SK-N-MC (cell line): ENCODE measurements around the gene IFT43.

Experiments used
- DNase-seq: peaks from one replicate; pipeline ENCODE4 v3.0.0-alpha.2; 2011; ENCODE audit warnings: low read depth, low spot score
- H3K27ac ChIP-seq: fragments of 200-600 bp; sonication (generic); 2 replicates; pipeline ENCODE4 v1.5.1; 2016; ENCODE audit warnings: mixed run types
- H3K36me3 ChIP-seq: fragments of 200-600 bp; sonication (generic); 2 replicates; pipeline ENCODE4 v1.6.1; 2017; ENCODE audit warnings: antibody characterized with exemption, low read length, mixed read lengths; ENCODE audit not compliant: insufficient read depth
- H3K4me3 ChIP-seq: fragments of 200-600 bp; sonication (generic); 2 replicates; pipeline ENCODE4 v1.5.1; 2016
- H3K9ac ChIP-seq: fragments of 200-600 bp; sonication (generic); 2 replicates; pipeline ENCODE4 v1.8.0; 2017; ENCODE audit warnings: mixed run types, mixed read lengths; ENCODE audit not compliant: insufficient read length
- H3K9me3 ChIP-seq: fragments of 200-600 bp; sonication (generic); 2 replicates; pipeline ENCODE4 v1.6.1; 2017; ENCODE audit warnings: low read depth, mild to moderate bottlenecking, antibody characterized with exemption, low read length, moderate library complexity, mixed read lengths
- EZH2 ChIP-seq: fragments of 200-600 bp; sonication (generic); IDR thresholded peaks from one replicate; pipeline ENCODE4 v1.6.1; 2017; ENCODE audit warnings: antibody characterized with exemption
- FOXP2 ChIP-seq: optimal IDR thresholded peaks from 2 replicates; pipeline ENCODE3; 2011; ENCODE audit warnings: mild to moderate bottlenecking, moderate library complexity; ENCODE audit not compliant: insufficient read depth; ENCODE audit errors: extremely low read length, control extremely low read depth
- POLR2AphosphoS5 ChIP-seq: IDR thresholded peaks from 2 replicates; pipeline ENCODE4 v1.6.1; 2012; ENCODE audit warnings: mild to moderate bottlenecking, low read depth, low read length, borderline replicate concordance

Gene IFT43

GRCh38 chr14:76056128-76056527 is 70.6 kb downstream of the IFT43 start:
- no peaks in the 10 kb centered on the region for H3K9me3 ChIP-seq
- no peak overlapping the region for H3K9ac ChIP-seq
- no peak overlapping the region for H3K4me3 ChIP-seq
- TF ChIP-seq FOXP2 (no peak), POLR2AphosphoS5 (no peak), EZH2 (no peak)
- H3K36me3 ChIP-seq = no peaks in the 10 kb centered on the region; the same call in 1 of the 2 replicates
- no peak for DNase-seq
- no peak overlapping the region for H3K27ac ChIP-seq

- no peak overlapping the region for H3K9ac ChIP-seq
- no peak overlapping the region for H3K4me3 ChIP-seq
- no peak overlapping the region for H3K27ac ChIP-seq
- TF ChIP-seq POLR2AphosphoS5 = no peak
- no peak for TF ChIP-seq EZH2
- TF ChIP-seq FOXP2 = no peak
- H3K9me3 ChIP-seq = no peaks in the 10 kb centered on the region
- no peaks in the 10 kb centered on the region; the same call in 1 of the 2 replicates for H3K36me3 ChIP-seq
- DNase-seq = no peak
Observed at GRCh38 chr14:76057914-76058313, 72.4 kb downstream of the IFT43 start.

- no peak overlapping the region for H3K9ac ChIP-seq
- H3K36me3 ChIP-seq = peaks cover 15% of the 10 kb centered on the region; the same call in 1 of the 2 replicates
- no peak for DNase-seq
- H3K9me3 ChIP-seq = no peaks in the 10 kb centered on the region
- H3K4me3 ChIP-seq = no peak overlapping the region
- TF ChIP-seq EZH2 (no peak), FOXP2 (no peak), POLR2AphosphoS5 (no peak)
- H3K27ac ChIP-seq = no peak overlapping the region
Observed at GRCh38 chr14:76063327-76063726, 77.8 kb downstream of the IFT43 start.

GRCh38 chr14:76065519-76065918 is 80.0 kb downstream of the IFT43 start:
- no peak overlapping the region for H3K4me3 ChIP-seq
- TF ChIP-seq POLR2AphosphoS5 = no peak
- TF ChIP-seq EZH2 = no peak
- no peak for TF ChIP-seq FOXP2
- H3K27ac ChIP-seq = no peak overlapping the region
- no peak overlapping the region for H3K9ac ChIP-seq
- H3K9me3 ChIP-seq = no peaks in the 10 kb centered on the region
- peaks cover 15% of the 10 kb centered on the region; the same call in 1 of the 2 replicates for H3K36me3 ChIP-seq
- no peak for DNase-seq

- Histone ChIP-seq H3K4me3 (no peak overlapping the region), H3K36me3 (peaks cover 15% of the 10 kb centered on the region; the same call in 1 of the 2 replicates), H3K9me3 (no peaks in the 10 kb centered on the region), H3K27ac (no peak overlapping the region), H3K9ac (no peak overlapping the region)
- no peak for TF ChIP-seq POLR2AphosphoS5
- TF ChIP-seq EZH2 = no peak
- no peak for TF ChIP-seq FOXP2
- DNase-seq = no peak
Observed at GRCh38 chr14:76067536-76067935, 82.0 kb downstream of the IFT43 start.

GRCh38 chr14:76073717-76074116 is 88.2 kb downstream of the IFT43 start:
- Histone ChIP-seq H3K27ac (no peak overlapping the region), H3K9me3 (no peaks in the 10 kb centered on the region), H3K9ac (no peak overlapping the region), H3K36me3 (no peaks in the 10 kb centered on the region), H3K4me3 (no peak overlapping the region)
- TF ChIP-seq POLR2AphosphoS5 = no peak
- no peak for TF ChIP-seq EZH2
- TF ChIP-seq FOXP2 = no peak
- DNase-seq = no peak

GRCh38 chr14:76077340-76077739 is 91.8 kb downstream of the IFT43 start:
- Histone ChIP-seq H3K9ac (no peak overlapping the region), H3K36me3 (no peaks in the 10 kb centered on the region)
- no peak for DNase-seq

GRCh38 chr14:76078501-76078900 is 92.9 kb downstream of the IFT43 start:
- Histone ChIP-seq H3K27ac (no peak overlapping the region), H3K36me3 (no peaks in the 10 kb centered on the region), H3K9me3 (no peaks in the 10 kb centered on the region), H3K4me3 (no peak overlapping the region), H3K9ac (no peak overlapping the region)
- DNase-seq = no peak
- TF ChIP-seq FOXP2 (no peak), EZH2 (no peak), POLR2AphosphoS5 (no peak)

More at GRCh38 chr14:76077340-76077739, 91.8 kb downstream of the IFT43 start:
- H3K9me3 ChIP-seq = no peaks in the 10 kb centered on the region
- no peak overlapping the region for H3K27ac ChIP-seq
- H3K4me3 ChIP-seq = no peak overlapping the region
- TF ChIP-seq POLR2AphosphoS5 (no peak), FOXP2 (no peak), EZH2 (no peak)

- Histone ChIP-seq H3K9me3 (no peaks in the 10 kb centered on the region), H3K4me3 (no peak overlapping the region), H3K27ac (no peak overlapping the region), H3K9ac (no peak overlapping the region), H3K36me3 (no peaks in the 10 kb centered on the region)
- TF ChIP-seq POLR2AphosphoS5 = no peak
- TF ChIP-seq FOXP2 = no peak
- TF ChIP-seq EZH2 = no peak
- no peak for DNase-seq
Observed at GRCh38 chr14:76080025-76080424, 94.5 kb downstream of the IFT43 start.
